Breast epithelium (tissue), 4 donors: Measurements from ENCODE around the gene FKBP2. TPM values are rescaled to one million over a fixed set of nuclear protein-coding genes. Genes with fewer than 3 reads are reported as not detected.
A peak's percentile ranks its signal among the peaks of the same experiment; 100 is the strongest.

ENCODE experiments used
- DNase-seq, 2 donors: peaks; one replicate each; pipeline ENCODE4 v3.0.0-alpha.2; 2019; ENCODE audit warnings: low spot score in 2 of 2
- H3K27ac ChIP-seq, 2 donors: fragments of 200-600 bp; sonication (generic) in 1 of 2; one replicate each; pipeline ENCODE4 v1.5.1; 2016 to 2019; ENCODE audit warnings: mild to moderate bottlenecking in 1 of 2
- H3K27me3 ChIP-seq, 2 donors: fragments of 200-600 bp; sonication (generic) in 1 of 2; one replicate each; pipeline versions ENCODE4 v1.5.1 to v1.6.0; 2017 to 2019; ENCODE audit warnings: control low read depth in 1 of 2, mild to moderate bottlenecking in 1 of 2
- H3K36me3 ChIP-seq: fragments of 200-600 bp; one replicate; pipeline ENCODE4 v1.5.1; 2019
- H3K4me1 ChIP-seq, 2 donors: fragments of 200-600 bp; sonication (generic); one replicate each; pipeline ENCODE4 v1.5.1; 2016 to 2019; ENCODE audit warnings: control low read depth in 1 of 2
- H3K4me3 ChIP-seq, 3 donors: fragments of 200-600 bp; sonication (generic); 1 replicate in 2 of 3; 2 replicates in 1 of 3; pipeline ENCODE4 v1.5.1; 2016 to 2019; ENCODE audit warnings: mild to moderate bottlenecking in 3 of 3, moderate library complexity in 2 of 3
- H3K9me3 ChIP-seq, 2 donors: fragments of 200-600 bp; sonication (generic) in 1 of 2; one replicate each; pipeline ENCODE4 v1.5.1; 2016 to 2019; ENCODE audit warnings: control low read depth in 1 of 2
- CTCF ChIP-seq, 3 donors: fragments of 450-650 bp; IDR thresholded peaks; one replicate each; pipeline ENCODE4 v1.5.1; 2016 to 2017; ENCODE audit warnings: antibody characterized with exemption in 3 of 3, mild to moderate bottlenecking in 3 of 3, moderate library complexity in 3 of 3
- POLR2A ChIP-seq: fragments of 450-650 bp; IDR thresholded peaks from one replicate; pipeline ENCODE4 v1.6.1; 2016; ENCODE audit warnings: antibody characterized with exemption, mild to moderate bottlenecking, moderate library complexity
- POLR2AphosphoS5 ChIP-seq, 3 donors: sonication (generic); formaldehyde crosslinking; IDR thresholded peaks; one replicate each; pipeline ENCODE4 v1.6.1; 2017; ENCODE audit warnings: antibody characterized with exemption in 3 of 3
- intact Hi-C: fragments of 100-400 bp; cut with DNase I; formaldehyde crosslinking; loops from one replicate; pipeline ENCODE4 v1.15.1; 2023; ENCODE audit warnings: low total_unique reads
- total RNA-seq, 3 donors: library from RNA; depleted of rRNA; stranded (reverse); fragments of >200 nt; gene quantifications; one replicate each; pipeline ENCODE4 v1.1.0, GENCODE V29; 2016

The FKBP2 gene
- total RNA-seq, 3 donors from 2014 or later = 51.4 to 77.3 (median 54.6) TPM

- no peak overlapping the region for H3K4me3 ChIP-seq
- no peaks in the 10 kb centered on the region for H3K4me1 ChIP-seq
- intact Hi-C loops = no loop called here
- H3K36me3 ChIP-seq = no peaks in the 10 kb centered on the region
- H3K27ac ChIP-seq = no peak overlapping the region
- no peaks in the 10 kb centered on the region for H3K9me3 ChIP-seq
- no peaks in the 10 kb centered on the region for H3K27me3 ChIP-seq
- no peak for DNase-seq
- TF ChIP-seq POLR2A (no peak), POLR2AphosphoS5 (IDR thresholded peaks at IDR 0.05) (no peak), CTCF (IDR thresholded peaks at IDR 0.05) (no peak)
These were observed 20.6 kb upstream of the FKBP2 start for GRCh38 chr11:64220271-64220670.

GRCh38 chr11:64220798-64221197 lies 20.1 kb upstream of the FKBP2 start:
- Histone ChIP-seq H3K4me1 (no peaks in the 10 kb centered on the region), H3K27ac (no peak overlapping the region), H3K27me3 (no peaks in the 10 kb centered on the region), H3K4me3 (no peak overlapping the region), H3K9me3 (no peaks in the 10 kb centered on the region), H3K36me3 (no peaks in the 10 kb centered on the region)
- intact Hi-C loops = no loop called here
- DNase-seq = no peak
- TF ChIP-seq CTCF (IDR thresholded peaks at IDR 0.05) = no peak
- TF ChIP-seq POLR2AphosphoS5 (IDR thresholded peaks at IDR 0.05) = no peak
- no peak for TF ChIP-seq POLR2A

- Histone ChIP-seq H3K27ac (peak overlapping the region in 1 of 2 donors; percentile 8), H3K9me3 (no peaks in the 10 kb centered on the region), H3K27me3 (no peaks in the 10 kb centered on the region), H3K4me1 (peaks cover 0 to 4% of the 10 kb centered on the region in 2 donors), H3K36me3 (no peaks in the 10 kb centered on the region), H3K4me3 (no peak overlapping the region)
- no peak for DNase-seq
- no peak for TF ChIP-seq POLR2A
- TF ChIP-seq POLR2AphosphoS5 (IDR thresholded peaks at IDR 0.05) = no peak
- no peak for TF ChIP-seq CTCF (IDR thresholded peaks at IDR 0.05)
- intact Hi-C loops = no loop called here
These were observed 18.3 kb upstream of the FKBP2 start for GRCh38 chr11:64222651-64223000.

- peaks cover 0 to 4% of the 10 kb centered on the region in 2 donors for H3K4me1 ChIP-seq
- no peaks in the 10 kb centered on the region for H3K9me3 ChIP-seq
- DNase-seq = no peak
- no peak for TF ChIP-seq CTCF (IDR thresholded peaks at IDR 0.05)
- TF ChIP-seq POLR2AphosphoS5 (IDR thresholded peaks at IDR 0.05) = no peak
- no peak for TF ChIP-seq POLR2A
- intact Hi-C loops = no loop called here
- H3K27me3 ChIP-seq = no peaks in the 10 kb centered on the region
- peak overlapping the region in 1 of 2 donors; percentile 8 for H3K27ac ChIP-seq
- H3K36me3 ChIP-seq = no peaks in the 10 kb centered on the region
- no peak overlapping the region for H3K4me3 ChIP-seq
These were observed 17.8 kb upstream of the FKBP2 start for GRCh38 chr11:64223001-64223651.

- intact Hi-C loops = no loop called here
- Histone ChIP-seq H3K27ac (no peak overlapping the region), H3K9me3 (no peaks in the 10 kb centered on the region), H3K4me3 (no peak overlapping the region), H3K27me3 (no peaks in the 10 kb centered on the region), H3K36me3 (no peaks in the 10 kb centered on the region), H3K4me1 (peaks cover 0 to 4% of the 10 kb centered on the region in 2 donors)
- TF ChIP-seq POLR2A = no peak
- TF ChIP-seq POLR2AphosphoS5 (IDR thresholded peaks at IDR 0.05) = no peak
- no peak for TF ChIP-seq CTCF (IDR thresholded peaks at IDR 0.05)
- no peak for DNase-seq
These were observed 16.6 kb upstream of the FKBP2 start for GRCh38 chr11:64224151-64224890.
